ENCODE results near the gene PPIA. TPM values are rescaled to one million over a fixed set of nuclear protein-coding genes. Genes with fewer than 3 reads are reported as not detected.

PPIA gene
- total RNA-seq, 1 experiment from 2014 or later, result 2,409 TPM

DNA sequence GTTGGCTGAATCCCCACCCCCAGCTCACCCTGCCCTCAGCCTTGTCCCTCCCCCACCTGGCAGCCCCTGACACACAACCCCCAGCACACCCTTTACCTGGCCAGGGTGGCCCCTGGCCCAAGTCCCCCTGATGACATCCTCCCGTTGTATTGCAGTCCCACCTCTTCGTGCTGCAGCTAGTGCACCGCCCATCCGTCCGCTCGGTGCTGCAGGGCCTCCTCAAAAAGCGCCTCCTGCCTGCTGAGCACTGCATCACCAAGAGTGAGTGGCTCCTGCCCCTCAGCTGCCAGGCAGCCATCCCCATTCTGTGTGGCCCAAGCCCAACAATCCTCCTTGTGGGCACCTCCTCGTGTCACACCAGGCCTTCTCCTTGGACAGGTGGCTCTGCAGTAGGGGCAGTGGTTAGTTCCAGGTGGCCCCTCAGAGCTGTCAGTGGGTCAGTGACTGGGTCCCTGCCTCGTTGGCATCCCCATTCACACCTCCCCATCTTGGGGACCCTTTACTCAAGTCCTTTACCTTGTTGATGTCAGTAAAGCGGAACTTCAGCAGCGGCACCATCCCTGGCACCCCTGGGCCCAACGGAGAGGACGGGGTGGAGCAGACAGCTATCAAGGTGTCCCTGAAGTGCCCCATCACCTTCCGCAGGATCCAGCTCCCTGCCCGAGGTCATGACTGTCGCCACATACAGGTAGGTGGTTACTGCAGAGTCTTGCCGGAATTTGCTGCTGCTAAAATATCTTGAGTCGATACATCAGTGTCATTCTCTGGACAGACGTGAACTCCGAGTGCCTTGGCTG is 33.6 kb upstream of the PPIA start:
- no peak overlapping the region for H3K14ac ChIP-seq (ENCODE audit: insufficient read depth, low read length)
- no peaks in the 10 kb centered on the region for H4K20me1 ChIP-seq (ENCODE audit: control insufficient read depth, insufficient read depth, insufficient read length)
- WGBS (ENCODE audit: extremely low coverage, insufficient read length, low lambda C conversion rate), result no CpG with 5 or more reads among the region's 20 CpGs
- no peaks in the 10 kb centered on the region for H3K79me2 ChIP-seq (ENCODE audit: insufficient read depth, low read length)
- H2BK5ac ChIP-seq (ENCODE audit: insufficient read length, low read length), result no peak overlapping the region
- no peak overlapping the region for H2BK15ac ChIP-seq (ENCODE audit: low read depth, low read length)
- no peaks in the 10 kb centered on the region for H3K9me3 ChIP-seq (ENCODE audit: control insufficient read depth, low read depth, low read length)
- H3K27ac ChIP-seq (ENCODE audit: insufficient read length, low read depth, low read length), result no peak overlapping the region
- H2AFZ ChIP-seq (ENCODE audit: low read length), result no peak overlapping the region
- no peak overlapping the region for H4K5ac ChIP-seq (ENCODE audit: insufficient read length, low read depth, low read length)
- H3K56ac ChIP-seq (ENCODE audit: insufficient read length, low read depth, low read length), result no peak overlapping the region
- H3K4me1 ChIP-seq (ENCODE audit: insufficient read depth, low read length), result no peaks in the 10 kb centered on the region
- no peak overlapping the region for H3K18ac ChIP-seq (ENCODE audit: insufficient read length, low read depth, low read length)
- Mint-ChIP-seq H3K4me1 (peaks cover 0 to 8% of the 10 kb centered on the region in 2 experiments; a peak in 2 of 4 replicates), H3K27ac (no peak overlapping the region), H3K27me3 (ENCODE audit: low read depth) (no peaks in the 10 kb centered on the region), H3K36me3 (ENCODE audit: insufficient read depth in 1 of 3, low read depth in 3 of 3) (peaks cover 43 to 82% (median 79%) of the 10 kb centered on the region in 3 experiments; a peak in 6 of 7 replicates), H3K9me3 (no peaks in the 10 kb centered on the region), H3K4me3 (peak overlapping the region in 1 of 2 experiments; percentile 29; a peak in 1 of 5 replicates)
- no peak for DNase-seq
- no peak overlapping the region for H4K91ac ChIP-seq (ENCODE audit: insufficient read length, low read depth, low read length)
- no peak overlapping the region for H3K4ac ChIP-seq (ENCODE audit: low read depth, low read length)
- H2AK5ac ChIP-seq (ENCODE audit: insufficient read length, low read length), result no peak overlapping the region
- H2BK20ac ChIP-seq (ENCODE audit: low read depth, low read length, poor library complexity, severe bottlenecking), result no peak overlapping the region
- H3K4me2 ChIP-seq (ENCODE audit: insufficient read depth, insufficient read length, low read length), result no peak overlapping the region
- TF ChIP-seq, protein P1, sequence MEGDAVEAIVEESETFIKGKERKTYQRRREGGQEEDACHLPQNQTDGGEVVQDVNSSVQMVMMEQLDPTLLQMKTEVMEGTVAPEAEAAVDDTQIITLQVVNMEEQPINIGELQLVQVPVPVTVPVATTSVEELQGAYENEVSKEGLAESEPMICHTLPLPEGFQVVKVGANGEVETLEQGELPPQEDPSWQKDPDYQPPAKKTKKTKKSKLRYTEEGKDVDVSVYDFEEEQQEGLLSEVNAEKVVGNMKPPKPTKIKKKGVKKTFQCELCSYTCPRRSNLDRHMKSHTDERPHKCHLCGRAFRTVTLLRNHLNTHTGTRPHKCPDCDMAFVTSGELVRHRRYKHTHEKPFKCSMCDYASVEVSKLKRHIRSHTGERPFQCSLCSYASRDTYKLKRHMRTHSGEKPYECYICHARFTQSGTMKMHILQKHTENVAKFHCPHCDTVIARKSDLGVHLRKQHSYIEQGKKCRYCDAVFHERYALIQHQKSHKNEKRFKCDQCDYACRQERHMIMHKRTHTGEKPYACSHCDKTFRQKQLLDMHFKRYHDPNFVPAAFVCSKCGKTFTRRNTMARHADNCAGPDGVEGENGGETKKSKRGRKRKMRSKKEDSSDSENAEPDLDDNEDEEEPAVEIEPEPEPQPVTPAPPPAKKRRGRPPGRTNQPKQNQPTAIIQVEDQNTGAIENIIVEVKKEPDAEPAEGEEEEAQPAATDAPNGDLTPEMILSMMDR (conservative IDR thresholded peaks at IDR 0.05), result no peak
- no peak overlapping the region for H2BK120ac ChIP-seq (ENCODE audit: low read depth, low read length, poor library complexity, severe bottlenecking)
- no peaks in the 10 kb centered on the region for H3K23me2 ChIP-seq (ENCODE audit: insufficient read length, low read depth, low read length, poor library complexity, severe bottlenecking)
- no peak overlapping the region for H3K9ac ChIP-seq (ENCODE audit: extremely low read depth, insufficient read length, low read length)
- no peak overlapping the region for H2BK12ac ChIP-seq (ENCODE audit: insufficient read length, low read depth, low read length)
- H3K27me3 ChIP-seq (ENCODE audit: insufficient read depth, low read length), result no peaks in the 10 kb centered on the region
- no peak overlapping the region for H3K23ac ChIP-seq (ENCODE audit: insufficient read length, low read depth, low read length)
- no peaks in the 10 kb centered on the region for H3K79me1 ChIP-seq (ENCODE audit: insufficient read depth, low read depth, low read length, poor library complexity, severe bottlenecking)
- no peak overlapping the region for H3T11ph ChIP-seq (ENCODE audit: low read length)
- H4K8ac ChIP-seq (replicated peaks; ENCODE audit: insufficient read length, low read depth, low read length), result no peak overlapping the region

Data from H9 (cell line).